Right cardiac atrium (tissue), 5 donors: ENCODE measurements around the gene TSSK2. TPM values are rescaled to one million over a fixed set of nuclear protein-coding genes. Genes with fewer than 3 reads are reported as not detected.
A peak's percentile ranks its signal among the peaks of the same experiment; 100 is the strongest.

Experiments
- ATAC-seq, 2 donors: fragments of 200-7000 bp; cut with Tn5 transposase; one replicate each; pipeline versions ENCODE4 v1.8.0 to v1.9.1; 2020; ENCODE audit warnings: moderate library complexity in 2 of 2, mild to moderate bottlenecking in 1 of 2
- DNase-seq, 3 donors: peaks; one replicate each; pipeline ENCODE4 v3.0.0-alpha.2; 2020
- H3K27ac ChIP-seq: one replicate; pipeline ENCODE4 v1.5.1; 2013; ENCODE audit warnings: mild to moderate bottlenecking, low read length, control low read depth, moderate library complexity
- H3K27me3 ChIP-seq: one replicate; pipeline ENCODE4 v1.6.1; 2013; ENCODE audit not compliant: control insufficient read depth, insufficient read depth
- H3K4me1 ChIP-seq: one replicate; pipeline ENCODE4 v1.6.1; 2013; ENCODE audit warnings: low read length; ENCODE audit not compliant: control insufficient read depth, insufficient read depth
- H3K4me3 ChIP-seq: one replicate; pipeline ENCODE4 v1.5.1; 2013; ENCODE audit warnings: low read length, control low read depth
- H3K9me3 ChIP-seq: one replicate; pipeline ENCODE4 v1.6.1; 2013; ENCODE audit warnings: low read length; ENCODE audit not compliant: control insufficient read depth
- WGBS: extraction: QIAGEN DNeasy Blood & Tissue Kit; methylation state at CpG from one replicate; pipeline ENCODE4 v1.1.7; 2013; 5-methylcytosine and 5-hydroxymethylcytosine counted together
- intact Hi-C, 4 donors: fragments of 100-400 bp; cut with DNase I; formaldehyde crosslinking; loops; one replicate each; pipeline versions ENCODE4 v1.11.0 to v1.14.0; 2022 to 2023
- polyA plus RNA-seq: library from polyadenylated mRNA; stranded (reverse); fragments of 200-250 nt; gene quantifications from one replicate; pipeline ENCODE4 v1.2.3, GENCODE V29; 2013
- total RNA-seq, 4 donors: library from RNA; stranded (reverse); fragmentation: NEBNext Ultra II Directional; extraction: Animal tissue kit (Norgen Biotek cat#: 25700); gene quantifications; one replicate each; pipeline ENCODE4 v1.2.1, GENCODE V29; 2021
- donor health status: healthy with polysubstance abuse.
- donor health status: DM: no; HTN: yes; CAD: no.
- donor health status: DM: no; HTN: no; CAD: no.
- donor health status: DM: no; HTN: yes; CAD: no; lungs with severe emphysema.
- donor health status: DM: yes; HTN: yes; CAD: no.

TSSK2 gene
- total and polyA plus RNA-seq, 5 donors, result 0.09 TPM; not detected in 4

- H3K27me3 ChIP-seq, result no peaks in the 10 kb centered on the region
- WGBS, result 38% methylated on average over 14 of the region's 14 CpGs
- H3K4me3 ChIP-seq, result no peak overlapping the region
- no peak overlapping the region for H3K27ac ChIP-seq
- DNase-seq (peak in 2 of 3 donors; percentile 70 to 72), ATAC-seq (no peak)
- intact Hi-C loops, result loop anchor here in 1 of 4 donors (5.0 kb wide), 1 partner anchor 118 kb away; the partner anchor contains the start of gene CLTCL1
- H3K9me3 ChIP-seq, result no peaks in the 10 kb centered on the region
- peaks cover 12% of the 10 kb centered on the region for H3K4me1 ChIP-seq
These were observed 43.3 kb downstream of the TSSK2 start for GRCh38 chr22:19174106-19175025.

GRCh38 chr22:19175026-19175601 lies 44.0 kb downstream of the TSSK2 start:
- DNase-seq (no peak), ATAC-seq (no peak)
- H3K27me3 ChIP-seq, result no peaks in the 10 kb centered on the region
- H3K4me1 ChIP-seq, result peaks cover 12% of the 10 kb centered on the region
- WGBS, result 74% methylated on average over 7 of the region's 7 CpGs
- no peaks in the 10 kb centered on the region for H3K9me3 ChIP-seq
- no peak overlapping the region for H3K27ac ChIP-seq
- H3K4me3 ChIP-seq, result no peak overlapping the region
- intact Hi-C loops, result loop anchor here in 1 of 4 donors (5.0 kb wide), 1 partner anchor 117 kb away; the partner anchor contains the start of gene CLTCL1

- Histone ChIP-seq H3K4me1 (peaks cover 8% of the 10 kb centered on the region), H3K27me3 (no peaks in the 10 kb centered on the region), H3K4me3 (no peak overlapping the region), H3K9me3 (no peaks in the 10 kb centered on the region), H3K27ac (no peak overlapping the region)
- peak in 1 of 3 donors; percentile 67 for DNase-seq
- 84% methylated on average over 21 of the region's 21 CpGs for WGBS
- no peak for ATAC-seq
- intact Hi-C loops, result loop anchor here in 1 of 4 donors (5.0 kb wide), 1 partner anchor 117 kb away; the partner anchor contains the start of gene CLTCL1
These were observed 44.6 kb downstream of the TSSK2 start for GRCh38 chr22:19175602-19176174.

DNA sequence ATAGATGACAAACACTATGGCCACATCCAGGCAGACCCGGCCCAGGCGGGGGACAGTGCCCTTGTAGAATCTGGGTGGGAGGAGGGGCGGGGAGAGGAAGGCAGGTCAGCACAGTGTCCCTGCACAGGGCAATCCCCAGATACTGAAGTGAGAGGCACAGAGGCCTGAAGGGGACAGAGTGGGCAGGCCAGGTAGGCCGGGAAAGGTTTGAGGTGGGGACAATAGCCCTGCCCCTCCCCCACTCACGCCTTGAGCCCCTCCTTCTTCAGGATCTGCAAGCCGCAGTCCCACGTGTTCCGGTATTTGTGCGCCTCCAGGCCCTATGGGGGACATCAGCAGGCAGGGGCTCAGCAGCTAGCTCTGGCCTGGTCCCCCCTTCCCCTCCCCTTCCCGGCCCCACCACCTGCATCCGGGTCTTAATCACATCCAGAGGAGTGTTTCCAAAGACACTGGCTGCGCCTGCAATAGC lies 45.1 kb downstream of the TSSK2 start:
- H3K4me3 ChIP-seq, result no peak overlapping the region
- ATAC-seq, result no peak
- WGBS, result 66% methylated on average over 12 of the region's 12 CpGs
- no peak overlapping the region for H3K27ac ChIP-seq
- H3K9me3 ChIP-seq, result no peaks in the 10 kb centered on the region
- no peaks in the 10 kb centered on the region for H3K27me3 ChIP-seq
- intact Hi-C loops, result loop anchor here in 1 of 4 donors (5.0 kb wide), 1 partner anchor 116 kb away; the partner anchor contains the start of gene CLTCL1
- DNase-seq, result no peak
- H3K4me1 ChIP-seq, result peaks cover 5% of the 10 kb centered on the region

DNA sequence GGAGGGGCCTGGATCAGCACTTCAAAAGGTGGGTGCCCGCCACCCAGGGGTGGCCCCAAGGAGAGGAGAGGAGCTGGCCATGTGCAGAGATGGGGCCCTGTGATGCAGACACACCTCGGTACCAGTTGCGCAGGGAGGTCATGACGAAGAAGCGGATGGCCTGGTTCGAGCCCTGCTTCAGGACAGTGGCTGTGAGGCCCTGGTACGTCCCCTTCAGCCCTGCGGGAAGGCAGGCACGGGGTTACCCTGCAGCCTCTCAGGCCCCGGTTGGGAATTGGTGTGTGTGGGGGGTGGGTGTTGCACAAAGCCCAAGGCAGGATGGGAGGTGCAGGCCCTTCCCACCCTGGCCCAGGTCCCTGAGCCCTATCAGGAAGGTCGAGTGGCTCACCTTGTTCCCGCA lies 45.6 kb downstream of the TSSK2 start:
- Histone ChIP-seq H3K9me3 (no peaks in the 10 kb centered on the region), H3K27ac (no peak overlapping the region), H3K27me3 (no peaks in the 10 kb centered on the region), H3K4me3 (no peak overlapping the region), H3K4me1 (peaks cover 5% of the 10 kb centered on the region)
- WGBS, result 82% methylated on average over 12 of the region's 12 CpGs
- intact Hi-C loops, result loop anchor here in 1 of 4 donors (5.0 kb wide), 1 partner anchor 116 kb away; the partner anchor contains the start of gene CLTCL1
- DNase-seq (no peak), ATAC-seq (no peak)

DNA sequence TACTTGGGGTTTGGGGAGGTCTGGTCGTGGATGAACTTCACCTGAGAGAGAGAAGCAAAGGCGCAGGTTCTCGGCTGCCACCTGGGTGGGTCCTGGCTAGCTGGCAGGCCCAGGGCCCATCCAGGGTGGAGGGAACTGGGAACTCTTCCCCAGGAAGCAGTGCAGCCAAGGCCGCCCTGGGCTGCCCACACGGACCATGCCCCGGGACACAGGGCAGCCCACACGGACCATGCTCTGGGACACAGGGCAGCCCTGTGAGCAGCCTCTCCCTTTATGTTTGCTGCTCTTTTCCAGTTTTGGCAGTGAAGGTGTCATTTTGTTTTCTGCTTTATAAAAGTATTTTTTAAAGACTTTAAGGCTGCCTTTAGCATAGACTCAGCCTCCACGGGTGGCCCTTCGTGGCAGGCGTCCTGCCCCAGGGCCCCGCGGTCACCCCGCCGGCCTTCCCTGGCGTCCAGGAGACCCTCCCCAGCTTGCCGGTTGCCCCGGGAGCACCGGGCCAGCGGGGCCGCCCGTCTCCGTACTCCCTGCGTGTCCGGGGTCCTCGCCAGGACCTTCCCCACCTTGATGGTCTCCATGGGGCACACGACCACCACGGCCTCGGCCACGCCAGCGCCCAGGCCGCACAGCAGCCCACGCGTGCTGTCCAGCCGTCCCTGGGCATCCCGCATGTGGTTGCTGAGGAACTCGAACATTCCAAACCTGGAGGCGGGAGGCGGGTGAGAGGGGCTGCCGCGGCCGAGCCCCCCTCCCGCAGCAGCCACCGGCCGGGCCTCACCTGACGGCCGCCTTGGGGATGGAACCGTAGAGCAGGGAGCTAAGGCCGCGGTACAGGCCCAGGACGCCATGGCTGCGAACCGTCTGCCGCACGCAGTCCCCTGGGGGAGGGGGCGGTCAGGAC lies 46.3 kb downstream of the TSSK2 start:
- no peak overlapping the region for H3K27ac ChIP-seq
- no peak for ATAC-seq
- no peak for DNase-seq
- no peaks in the 10 kb centered on the region for H3K9me3 ChIP-seq
- WGBS, result 30% methylated on average over 55 of the region's 55 CpGs
- peak overlapping the region; percentile 91 for H3K4me3 ChIP-seq
- intact Hi-C loops, result loop anchor here in 1 of 4 donors (5.0 kb wide), 1 partner anchor 115 kb away; the partner anchor contains the start of gene CLTCL1
- H3K27me3 ChIP-seq, result no peaks in the 10 kb centered on the region
- H3K4me1 ChIP-seq, result peaks cover 4% of the 10 kb centered on the region

DNA sequence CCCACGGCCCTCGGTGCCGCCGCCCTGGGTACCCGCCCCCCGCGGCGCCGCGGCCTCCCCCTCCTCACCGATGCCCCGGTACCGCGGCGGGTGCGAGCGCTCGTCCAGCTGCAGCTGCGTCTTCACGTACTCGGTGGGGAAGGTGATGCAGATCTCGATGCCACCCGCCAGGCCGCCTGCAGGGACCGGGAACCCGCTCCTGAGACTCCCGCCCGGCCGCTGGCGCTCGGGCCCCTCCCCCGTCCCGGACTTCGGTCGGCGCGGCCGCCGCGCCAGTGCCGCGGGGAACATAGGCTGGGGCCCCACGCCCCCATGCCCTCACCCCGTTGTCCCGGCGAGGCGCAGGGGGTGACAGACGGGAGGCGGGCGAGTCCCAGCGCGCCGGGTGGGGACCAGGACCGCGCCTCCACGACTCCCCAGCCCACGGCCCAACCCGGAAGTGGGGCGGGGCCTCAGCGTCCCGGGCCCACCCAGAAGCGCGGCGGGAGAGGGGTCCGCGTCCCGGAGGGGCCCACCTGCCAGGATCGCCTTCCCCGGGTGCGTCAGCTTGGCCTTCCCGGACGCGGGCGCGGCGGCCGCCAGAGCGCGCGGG lies 47.1 kb downstream of the TSSK2 start:
- peak in 2 of 3 donors; percentile 57 to 84 for DNase-seq
- ATAC-seq, result peak; percentile 9 to 14
- Histone ChIP-seq H3K27me3 (no peaks in the 10 kb centered on the region), H3K4me3 (peak overlapping the region; percentile 91), H3K9me3 (no peaks in the 10 kb centered on the region), H3K27ac (peak overlapping the region; percentile 88), H3K4me1 (peaks cover 3% of the 10 kb centered on the region)
- WGBS, result under 1% methylated on average over 80 of the region's 80 CpGs
- intact Hi-C loops, result loop anchor here in 1 of 4 donors (5.0 kb wide), 1 partner anchor 114 kb away; the partner anchor contains the start of gene CLTCL1

DNA sequence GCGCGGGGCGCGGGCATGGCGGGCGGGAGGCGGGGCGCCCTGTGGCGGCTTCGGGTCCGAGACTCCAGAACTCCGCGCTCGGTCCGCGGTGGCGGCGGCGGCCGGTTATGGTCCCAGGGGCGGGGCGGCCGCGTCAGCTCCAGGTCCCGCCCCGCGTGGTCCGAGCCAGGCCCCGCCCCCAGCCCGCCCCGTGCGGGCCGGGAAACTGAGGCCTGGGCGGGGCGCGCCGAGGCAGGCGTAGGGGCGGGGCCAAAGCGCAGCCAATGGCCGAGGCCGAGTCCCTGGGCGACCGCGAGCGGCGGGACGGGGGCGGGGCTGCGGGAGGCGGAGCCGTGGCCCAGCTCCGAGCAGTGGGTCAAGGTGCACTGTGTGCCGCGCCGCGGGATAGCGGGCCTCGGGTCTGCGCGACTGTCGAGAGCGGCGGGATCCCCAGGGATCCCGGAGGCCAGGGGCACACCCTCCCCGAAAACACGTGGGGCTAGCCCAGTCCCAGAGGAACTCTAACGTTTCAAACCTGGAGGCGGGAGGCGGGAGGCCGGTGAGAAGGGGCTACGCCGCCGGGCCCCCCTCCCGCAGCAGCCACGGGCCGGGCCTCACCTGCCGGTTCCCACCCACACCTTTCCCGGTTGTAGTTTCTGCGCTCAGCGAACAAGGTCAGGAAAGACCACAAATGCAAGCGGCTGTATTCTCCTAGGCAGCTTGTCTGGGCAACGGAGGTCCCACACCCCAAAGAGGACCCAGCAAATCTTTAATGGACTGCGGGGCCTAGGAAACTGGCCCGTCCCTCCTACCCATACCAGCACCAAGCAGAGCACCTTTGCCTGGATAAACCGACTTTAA lies 47.8 kb downstream of the TSSK2 start, which contains the start of gene SLC25A1:
SLC25A1 (minus strand) TSS at position 80 of the 840 bp plus-strand sequence; CDS start at position 17, 63 bp downstream.
- intact Hi-C loops, result loop anchor here in 1 of 4 donors (5.0 kb wide), 1 partner anchor 113 kb away; the partner anchor contains the start of gene CLTCL1
- WGBS, result under 1% methylated on average over 86 of the region's 86 CpGs

More for the DNA sequence above, 47.8 kb downstream of the TSSK2 start, which contains the start of gene SLC25A1:
- no peaks in the 10 kb centered on the region for H3K9me3 ChIP-seq
- no peaks in the 10 kb centered on the region for H3K27me3 ChIP-seq
- peaks cover 3% of the 10 kb centered on the region for H3K4me1 ChIP-seq
- DNase-seq (peak; percentile 94 to 98 (median 97)), ATAC-seq (peak; percentile 92 to 94)
- H3K4me3 ChIP-seq, result peak within 1 kb of the TSS; percentile 91
- H3K27ac ChIP-seq, result peak within 1 kb of the TSS; percentile 88
